GM23248 (cell line): ENCODE measurements around the gene KREMEN1. TPM values are rescaled to one million over a fixed set of nuclear protein-coding genes. Genes with fewer than 3 reads are reported as not detected.
A peak's percentile ranks its signal among the peaks of the same experiment; 100 is the strongest.

Experiments
- DNase-seq: peaks from one replicate; pipeline ENCODE4 v3.0.0-alpha.2; 2015
- H2AFZ ChIP-seq: fragments of 200-600 bp; sonication (generic); 2 replicates; pipeline ENCODE4 v1.6.1; 2016; ENCODE audit warnings: antibody characterized with exemption
- H3F3A ChIP-seq: fragments of 200-600 bp; sonication (generic); 2 replicates; pipeline ENCODE4 v1.6.1; 2016; ENCODE audit warnings: mild to moderate bottlenecking, antibody characterized with exemption, mixed run types; ENCODE audit not compliant: insufficient read depth
- H3K27ac ChIP-seq: fragments of 200-600 bp; sonication (generic); 2 replicates; pipeline ENCODE4 v1.5.1; 2016; ENCODE audit warnings: mild to moderate bottlenecking
- H3K27me3 ChIP-seq: fragments of 200-600 bp; sonication (generic); replicated peaks from 2 replicates; pipeline ENCODE4 v1.6.1; 2016; ENCODE audit warnings: mild to moderate bottlenecking; ENCODE audit not compliant: insufficient read depth
- H3K36me3 ChIP-seq: fragments of 200-600 bp; sonication (generic); 2 replicates; pipeline ENCODE4 v1.6.1; 2016; ENCODE audit warnings: low read depth, mild to moderate bottlenecking
- H3K4me1 ChIP-seq: fragments of 200-600 bp; sonication (generic); 2 replicates; pipeline ENCODE4 v1.6.1; 2016; ENCODE audit warnings: mild to moderate bottlenecking; ENCODE audit not compliant: insufficient read depth
- H3K4me2 ChIP-seq: fragments of 200-600 bp; sonication (generic); one replicate; pipeline ENCODE4 v1.6.1; 2016; ENCODE audit warnings: mild to moderate bottlenecking; ENCODE audit not compliant: unreplicated experiment
- H3K4me3 ChIP-seq: fragments of 200-600 bp; sonication (generic); 2 replicates; pipeline ENCODE4 v1.5.1; 2016; ENCODE audit warnings: mild to moderate bottlenecking
- H3K79me2 ChIP-seq: fragments of 200-600 bp; sonication (generic); 2 replicates; pipeline ENCODE4 v1.6.1; 2016; ENCODE audit warnings: mild to moderate bottlenecking; ENCODE audit not compliant: insufficient read depth
- H3K9ac ChIP-seq: fragments of 200-600 bp; sonication (generic); 2 replicates; pipeline ENCODE4 v1.6.1; 2016; ENCODE audit warnings: mild to moderate bottlenecking
- H3K9me2 ChIP-seq: fragments of 200-600 bp; sonication (generic); 2 replicates; pipeline ENCODE4 v1.6.1; 2016; ENCODE audit warnings: mixed run types, mild to moderate bottlenecking, moderate library complexity; ENCODE audit not compliant: insufficient read depth
- H3K9me3 ChIP-seq: fragments of 200-600 bp; sonication (generic); one replicate; pipeline ENCODE4 v1.6.1; 2017; ENCODE audit warnings: low read depth
- H4K20me1 ChIP-seq: fragments of 200-600 bp; sonication (generic); 2 replicates; pipeline ENCODE4 v1.6.0; 2016; ENCODE audit not compliant: insufficient read depth
- EZH2 ChIP-seq: fragments of 200-600 bp; sonication (generic); IDR thresholded peaks from 2 replicates; pipeline ENCODE4 v1.6.1; 2018; ENCODE audit warnings: antibody characterized with exemption, mild to moderate bottlenecking; ENCODE audit not compliant: insufficient read depth, poor library complexity, severe bottlenecking
- EZH2phosphoT487 ChIP-seq: fragments of 200-600 bp; sonication (generic); IDR thresholded peaks from 2 replicates; pipeline ENCODE4 v1.6.1; 2018; ENCODE audit warnings: antibody characterized with exemption, moderate library complexity, mild to moderate bottlenecking, low read depth; ENCODE audit not compliant: insufficient read depth
- WGBS, 2 experiments: methylation state at CpG; one replicate each; pipeline ENCODE4 v1.1.6; 2015 to 2017; ENCODE audit warnings: low lambda C conversion rate in 2 of 2, low coverage in 1 of 2; ENCODE audit errors: missing lambda C conversion rate in 2 of 2; 5-methylcytosine and 5-hydroxymethylcytosine counted together
- in situ Hi-C: fragments of 300-500 bp; cut with MboI; formaldehyde crosslinking; loops from 2 replicates; pipeline ENCODE4 v1.15.0; 2020
- polyA plus RNA-seq: library from polyadenylated mRNA; unstranded; fragments of >200 nt; fragmentation: Nextera tagmentation; extraction: Ambion mirVana; gene quantifications from 2 replicates; pipeline ENCODE4 v1.2.1, GENCODE V29; 2016
- total RNA-seq: library from RNA; depleted of rRNA; stranded (reverse); fragments of >200 nt; shearing (Covaris generic); gene quantifications from 2 replicates; pipeline ENCODE4 v1.2.3, GENCODE V29; 2014

Gene KREMEN1
- total and polyA plus RNA-seq, 2 experiments from 2014 or later, result 4.3 to 4.4 TPM

DNA sequence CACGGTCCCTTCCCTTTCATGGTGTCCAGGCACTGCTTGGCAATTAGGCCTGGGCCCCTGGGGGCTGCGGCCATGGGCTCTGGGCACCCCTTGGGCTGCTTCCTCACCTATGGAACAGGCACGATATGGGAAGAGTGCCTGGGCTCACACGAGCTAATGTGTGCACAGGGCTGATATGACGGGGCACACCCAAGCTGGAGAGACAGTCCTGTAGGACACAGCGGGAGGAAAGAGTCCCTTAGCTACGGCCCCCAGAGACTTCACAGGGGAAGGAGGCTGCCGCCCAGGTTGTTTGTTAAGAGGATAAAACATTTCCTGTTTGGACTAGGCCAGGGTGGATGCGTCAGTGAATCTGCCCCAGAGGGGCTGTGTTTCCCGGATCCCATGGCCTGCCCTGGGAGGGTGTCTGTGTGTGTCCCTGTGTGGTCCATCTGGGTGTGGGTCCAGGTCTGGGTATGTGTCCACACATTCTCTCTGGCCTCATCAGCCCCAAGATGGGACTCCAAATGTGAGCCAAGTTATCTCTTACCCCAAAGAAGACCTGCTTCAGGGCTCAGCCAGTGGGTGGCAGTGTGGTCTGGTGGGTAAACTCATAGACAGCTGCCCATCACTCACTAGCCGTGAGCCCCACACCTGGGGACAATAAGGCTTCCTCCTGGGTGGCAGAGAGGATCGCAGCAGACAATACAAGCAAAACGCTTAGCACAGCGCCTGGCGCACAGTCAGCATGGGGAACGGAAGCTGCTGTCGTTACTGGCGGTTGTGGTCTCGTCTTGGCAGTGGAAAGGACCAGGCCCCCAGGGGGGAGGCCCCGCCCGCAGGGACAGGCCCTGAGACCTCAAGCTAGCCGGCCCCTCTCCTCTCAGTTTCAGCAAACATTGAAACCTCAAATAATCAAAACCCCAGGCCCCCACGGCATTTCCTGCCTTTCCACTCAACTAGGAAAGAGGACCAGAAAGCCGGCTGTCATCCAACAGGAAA lies 129.7 kb downstream of the KREMEN1 start:
- Histone ChIP-seq H3F3A (no peaks in the 10 kb centered on the region), H3K9me3 (no peaks in the 10 kb centered on the region), H3K27me3 (peaks cover 26% of the 10 kb centered on the region), H4K20me1 (no peaks in the 10 kb centered on the region), H3K27ac (no peak overlapping the region), H2AFZ (no peak overlapping the region), H3K4me2 (no peak overlapping the region), H3K36me3 (no peaks in the 10 kb centered on the region), H3K4me3 (no peak overlapping the region), H3K4me1 (no peaks in the 10 kb centered on the region), H3K79me2 (no peaks in the 10 kb centered on the region), H3K9ac (no peak overlapping the region), H3K9me2 (no peaks in the 10 kb centered on the region)
- WGBS, 2 experiments, result 53 to 61% methylated on average over 23 to 24 of the region's 24 CpGs
- no peak for DNase-seq
- TF ChIP-seq EZH2phosphoT487, result no peak
- TF ChIP-seq EZH2, result no peak
- in situ Hi-C loops, result no loop called here

DNA sequence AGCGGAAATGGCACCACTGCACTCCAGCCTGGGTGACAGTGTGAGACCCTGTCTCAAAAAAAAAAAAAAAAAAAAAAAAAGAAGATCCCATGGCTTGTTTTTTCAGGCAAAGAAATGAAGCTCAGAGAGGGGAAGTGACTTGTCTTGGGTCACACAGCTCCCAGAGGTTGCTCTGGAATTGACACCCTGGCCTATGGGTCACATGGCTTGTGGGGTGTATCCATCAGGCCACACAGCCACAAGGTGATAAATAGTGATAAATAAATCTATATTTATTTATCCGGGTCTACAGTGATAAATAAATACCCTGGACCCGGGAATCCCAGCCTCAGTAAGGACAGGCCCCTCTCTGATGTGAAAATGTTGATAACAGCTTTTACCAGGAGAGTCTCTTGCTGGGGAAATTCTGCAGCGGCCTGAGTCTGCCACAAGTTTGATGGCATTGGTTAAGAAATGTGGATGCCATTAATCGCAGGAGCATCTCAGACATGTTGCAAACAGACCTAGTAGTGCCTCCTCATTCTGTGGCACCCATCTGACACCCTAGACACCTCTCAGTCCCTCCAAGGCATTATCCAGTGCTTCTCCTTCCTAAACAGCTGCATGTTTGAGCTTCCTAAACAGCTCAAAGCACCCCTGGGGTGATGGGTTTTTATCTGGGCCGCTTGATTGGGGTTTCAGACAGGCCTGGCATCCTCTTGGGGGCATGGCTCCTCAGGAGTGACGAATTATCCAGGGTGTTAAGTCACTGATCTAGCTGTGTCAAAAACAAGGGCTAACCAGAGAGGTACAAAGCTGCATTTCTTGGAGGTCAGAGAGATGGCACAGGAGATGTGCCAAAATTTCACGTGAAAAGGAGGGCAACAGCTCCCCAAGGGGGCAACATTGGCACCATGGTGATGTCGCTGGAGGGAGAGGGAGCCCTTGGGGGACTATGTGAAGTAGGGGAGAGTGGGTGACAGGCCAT lies 130.9 kb downstream of the KREMEN1 start:
- Histone ChIP-seq H3K79me2 (no peaks in the 10 kb centered on the region), H4K20me1 (no peaks in the 10 kb centered on the region), H2AFZ (no peak overlapping the region), H3K9ac (no peak overlapping the region), H3K4me3 (no peak overlapping the region), H3K4me2 (no peak overlapping the region), H3K36me3 (no peaks in the 10 kb centered on the region), H3K27me3 (peaks cover 22% of the 10 kb centered on the region), H3K9me3 (no peaks in the 10 kb centered on the region), H3F3A (no peaks in the 10 kb centered on the region), H3K4me1 (no peaks in the 10 kb centered on the region), H3K27ac (no peak overlapping the region), H3K9me2 (no peaks in the 10 kb centered on the region)
- in situ Hi-C loops, result no loop called here
- no peak for DNase-seq
- TF ChIP-seq EZH2 (no peak), EZH2phosphoT487 (no peak)
- 74 to 76% methylated on average over 9 of the region's 9 CpGs for WGBS, 2 experiments

DNA sequence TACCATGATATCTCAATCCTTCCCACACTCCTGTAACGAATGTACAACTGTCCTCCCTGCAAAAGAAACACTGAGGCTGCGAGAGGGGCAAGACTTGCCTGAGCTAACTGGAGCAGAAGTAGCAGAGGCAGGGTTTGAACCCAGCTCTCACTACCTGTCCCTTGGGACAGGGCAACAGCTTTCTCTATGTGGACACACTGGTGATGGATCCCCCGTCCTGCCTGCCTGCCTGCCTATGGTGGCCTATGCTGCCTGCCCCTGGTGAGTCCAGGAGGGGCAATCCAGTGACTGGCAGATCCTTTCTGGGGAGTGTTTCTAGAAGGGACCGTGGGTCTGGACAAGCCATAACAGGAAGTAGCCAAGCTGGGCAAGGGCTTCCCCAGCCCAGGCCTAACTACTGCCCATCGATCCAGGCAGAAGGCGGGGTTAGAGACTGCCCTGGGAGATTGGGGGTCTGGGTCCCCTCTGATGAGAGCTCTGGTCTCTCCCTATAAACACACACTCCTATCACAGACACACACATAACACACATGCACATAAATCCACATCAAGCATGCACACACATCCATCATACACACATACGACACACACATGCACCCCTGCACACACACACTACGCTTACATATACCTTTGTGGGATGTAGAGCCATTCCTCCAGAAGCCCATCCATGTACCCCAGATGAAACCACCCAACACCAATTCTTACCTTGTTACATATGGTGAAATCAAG lies 131.8 kb downstream of the KREMEN1 start:
- H3K4me1 ChIP-seq, result no peaks in the 10 kb centered on the region
- TF ChIP-seq EZH2 (no peak), EZH2phosphoT487 (no peak)

DNA sequence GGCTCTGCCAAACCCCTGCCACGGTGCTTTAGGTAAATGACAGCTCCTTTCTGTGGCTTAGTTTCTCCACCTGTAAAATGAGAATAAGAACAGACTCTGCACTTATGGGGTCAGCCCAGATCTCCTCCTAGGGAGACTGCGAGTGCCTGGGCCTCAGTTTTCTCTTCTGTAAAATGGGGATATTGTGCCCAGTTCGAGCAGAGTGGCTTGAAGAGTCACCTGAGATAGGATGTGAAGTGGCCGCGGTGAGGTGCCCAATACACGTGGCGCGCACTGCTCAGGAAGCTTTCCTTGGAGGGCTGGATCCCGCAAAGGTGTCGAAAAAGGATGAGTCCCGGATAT lies 132.4 kb downstream of the KREMEN1 start:
- Histone ChIP-seq H3K4me2 (no peak overlapping the region), H3K9me2 (no peaks in the 10 kb centered on the region), H3K9ac (no peak overlapping the region), H2AFZ (no peak overlapping the region), H3K27me3 (peaks cover 22% of the 10 kb centered on the region), H3K27ac (no peak overlapping the region), H3K36me3 (no peaks in the 10 kb centered on the region), H4K20me1 (no peaks in the 10 kb centered on the region), H3K79me2 (no peaks in the 10 kb centered on the region), H3K4me3 (peak overlapping the region; percentile 44; the same call in 1 of the 2 replicates), H3F3A (no peaks in the 10 kb centered on the region), H3K4me1 (no peaks in the 10 kb centered on the region), H3K9me3 (no peaks in the 10 kb centered on the region)
- in situ Hi-C loops, result no loop called here
- TF ChIP-seq EZH2 (no peak), EZH2phosphoT487 (no peak)
- WGBS, 2 experiments, result 80% methylated on average over 11 of the region's 11 CpGs
- no peak for DNase-seq

More for the DNA sequence above, 131.8 kb downstream of the KREMEN1 start:
- WGBS, 2 experiments, result 74 to 79% methylated on average over 8 of the region's 8 CpGs
- in situ Hi-C loops, result no loop called here
- Histone ChIP-seq H4K20me1 (no peaks in the 10 kb centered on the region), H3F3A (no peaks in the 10 kb centered on the region), H3K9me2 (no peaks in the 10 kb centered on the region), H3K27ac (no peak overlapping the region), H3K9me3 (no peaks in the 10 kb centered on the region), H2AFZ (no peak overlapping the region), H3K4me2 (no peak overlapping the region), H3K9ac (no peak overlapping the region), H3K4me3 (no peak overlapping the region), H3K36me3 (no peaks in the 10 kb centered on the region), H3K79me2 (no peaks in the 10 kb centered on the region), H3K27me3 (peaks cover 22% of the 10 kb centered on the region)
- DNase-seq, result no peak
